Left renal cortex interstitium (tissue), 4 donors: ENCODE data around the gene SLC4A1AP. TPM values are rescaled to one million over a fixed set of nuclear protein-coding genes. Genes with fewer than 3 reads are reported as not detected.
A peak's percentile ranks its signal among the peaks of the same experiment; 100 is the strongest.

Source experiments
- DNase-seq, 4 donors: peaks; one replicate each; pipeline ENCODE4 v3.0.0-alpha.2; 2013; ENCODE audit warnings: low read depth in 4 of 4, low spot score in 2 of 4, missing footprints in 1 of 4
- polyA plus RNA-seq, 4 donors: library from polyadenylated mRNA; unstranded; fragments of 120-200 nt; gene quantifications; one replicate each; pipeline ENCODE4 v1.2.1, GENCODE V29; 2013; ENCODE audit not compliant: insufficient read length in 4 of 4

Gene SLC4A1AP
- polyA plus RNA-seq, 4 donors = 30.3 to 41.6 (median 34.9) TPM

GRCh38 chr2:27697660-27698059 lies 34.0 kb downstream of the SLC4A1AP start:
- no peak for DNase-seq

GRCh38 chr2:27701676-27702075 lies 38.0 kb downstream of the SLC4A1AP start:
- DNase-seq = no peak

- DNase-seq = no peak
These were observed 38.6 kb downstream of the SLC4A1AP start for GRCh38 chr2:27702302-27702701.

- peak in 3 of 4 donors; percentile 74 to 82 (median 74) for DNase-seq
These were observed 40.1 kb downstream of the SLC4A1AP start for GRCh38 chr2:27703638-27704341.

- no peak for DNase-seq
These were observed 40.7 kb downstream of the SLC4A1AP start for GRCh38 chr2:27704342-27704876.

- no peak for DNase-seq
These were observed 42.3 kb downstream of the SLC4A1AP start for GRCh38 chr2:27705851-27706622.

- DNase-seq = no peak
These were observed 44.0 kb downstream of the SLC4A1AP start for GRCh38 chr2:27707462-27708256.

- DNase-seq = no peak
These were observed 44.6 kb downstream of the SLC4A1AP start for GRCh38 chr2:27708257-27708654.

- DNase-seq = no peak
These were observed 45.0 kb downstream of the SLC4A1AP start for GRCh38 chr2:27708666-27709065.

- DNase-seq = no peak
These were observed 45.6 kb downstream of the SLC4A1AP start for GRCh38 chr2:27709326-27709725.

- DNase-seq = no peak
These were observed 46.4 kb downstream of the SLC4A1AP start for GRCh38 chr2:27709960-27710575.

- no peak for DNase-seq
These were observed 47.1 kb downstream of the SLC4A1AP start for GRCh38 chr2:27710640-27711430.

- no peak for DNase-seq
These were observed 48.1 kb downstream of the SLC4A1AP start for GRCh38 chr2:27711804-27712203.

- DNase-seq = no peak
These were observed 48.8 kb downstream of the SLC4A1AP start for GRCh38 chr2:27712522-27712921.

- DNase-seq = no peak
These were observed 49.5 kb downstream of the SLC4A1AP start for GRCh38 chr2:27713201-27713600.

- no peak for DNase-seq
These were observed 50.4 kb downstream of the SLC4A1AP start for GRCh38 chr2:27714053-27714452.

- DNase-seq = no peak
These were observed 51.2 kb downstream of the SLC4A1AP start for GRCh38 chr2:27714851-27715291.

- DNase-seq = no peak
These were observed 51.9 kb downstream of the SLC4A1AP start for GRCh38 chr2:27715318-27716210.
